Measurements from ENCODE around the gene CHAT. TPM values are rescaled to one million over a fixed set of nuclear protein-coding genes. Genes with fewer than 3 reads are reported as not detected.
A peak's percentile ranks its signal among the peaks of the same experiment; 100 is the strongest.
"Not testable (repeated sequence)": the region's sequence is repeated elsewhere in the genome, so short reads cannot be mapped to it uniquely, and the experiment has no call there.

CHAT gene
- total RNA-seq, 1 donor from 2014 or later, result not detected

- Mint-ChIP-seq H3K27ac (no peak within 1 kb of the TSS), H3K36me3 (no peaks in the 10 kb centered on the region), H3K4me1 (peaks cover 4% of the 10 kb centered on the region), H3K9me3 (peaks cover 34% of the 10 kb centered on the region), H3K4me3 (peak within 1 kb of the TSS; percentile 52), H3K27me3 (ENCODE audit: low read depth) (peaks cover 78% of the 10 kb centered on the region)
- peak; percentile 46 to 64 for DNase-seq (ENCODE audit: low spot score in 2 of 2, unreplicated experiment in 2 of 2)
- TF ChIP-seq CTCF (IDR thresholded peaks at IDR 0.05; ENCODE audit: unreplicated experiment), result no peak
Measured at GRCh38 chr10:49679480-49679893, 65.7 kb downstream of the CHAT start, which contains the start of gene C10orf53. C10orf53 (plus strand) TSS chr10:49679651; CDS start chr10:49679698, 47 bp downstream.

GRCh38 chr10:49682449-49682848 is 68.6 kb downstream of the CHAT start:
- Mint-ChIP-seq H3K9me3 (peaks cover 40% of the 10 kb centered on the region), H3K27me3 (ENCODE audit: low read depth) (peaks cover 69% of the 10 kb centered on the region)

GRCh38 chr10:49682879-49683278 is 69.0 kb downstream of the CHAT start:
- H3K27ac Mint-ChIP-seq, result no peak overlapping the region
- H3K36me3 Mint-ChIP-seq, result no peaks in the 10 kb centered on the region
- H3K4me1 Mint-ChIP-seq, result peaks cover 4% of the 10 kb centered on the region
- no peak for TF ChIP-seq CTCF (IDR thresholded peaks at IDR 0.05; ENCODE audit: unreplicated experiment)
- peaks cover 69% of the 10 kb centered on the region for H3K27me3 Mint-ChIP-seq (ENCODE audit: low read depth)
- no peak overlapping the region for H3K4me3 Mint-ChIP-seq
- no peak for DNase-seq (ENCODE audit: low spot score in 2 of 2, unreplicated experiment in 2 of 2)
- H3K9me3 Mint-ChIP-seq, result peaks cover 36% of the 10 kb centered on the region

More at GRCh38 chr10:49682449-49682848, 68.6 kb downstream of the CHAT start:
- H3K4me1 Mint-ChIP-seq; H3K4me3 Mint-ChIP-seq; H3K36me3 Mint-ChIP-seq; H3K27ac Mint-ChIP-seq; DNase-seq (ENCODE audit: low spot score in 2 of 2, unreplicated experiment in 2 of 2): not testable (repeated sequence)

GRCh38 chr10:49686651-49687050 is 72.8 kb downstream of the CHAT start:
- DNase-seq (ENCODE audit: low spot score in 2 of 2, unreplicated experiment in 2 of 2), result no peak
- Mint-ChIP-seq H3K27ac (no peak overlapping the region), H3K9me3 (peaks cover 18% of the 10 kb centered on the region), H3K4me1 (peaks cover 9% of the 10 kb centered on the region), H3K36me3 (no peaks in the 10 kb centered on the region), H3K4me3 (no peak overlapping the region), H3K27me3 (ENCODE audit: low read depth) (peaks cover 72% of the 10 kb centered on the region)
- no peak for TF ChIP-seq CTCF (IDR thresholded peaks at IDR 0.05; ENCODE audit: unreplicated experiment)

- peaks cover 82% of the 10 kb centered on the region for H3K27me3 Mint-ChIP-seq (ENCODE audit: low read depth)
- DNase-seq (ENCODE audit: low spot score in 2 of 2, unreplicated experiment in 2 of 2), result no peak
- peaks cover 9% of the 10 kb centered on the region for H3K4me1 Mint-ChIP-seq
Measured at GRCh38 chr10:49688261-49688846, 74.5 kb downstream of the CHAT start.

More at GRCh38 chr10:49688261-49688846, 74.5 kb downstream of the CHAT start:
- no peak overlapping the region for H3K27ac Mint-ChIP-seq
- no peaks in the 10 kb centered on the region for H3K36me3 Mint-ChIP-seq
- H3K9me3 Mint-ChIP-seq, result peaks cover 8% of the 10 kb centered on the region
- TF ChIP-seq CTCF (IDR thresholded peaks at IDR 0.05; ENCODE audit: unreplicated experiment), result no peak
- no peak overlapping the region for H3K4me3 Mint-ChIP-seq
